Stimulated activated CD8-positive, alpha-beta memory T cell treated with anti-CD3 and anti-CD28 coated beads, Interleukin-7, amount 100 ng/mL, for 48 hours (primary cell): ENCODE measurements around the gene SEMA4C.

Experiments
- DNase-seq, 2 donors: peaks; one replicate each; pipeline ENCODE4 v3.0.0-alpha.2; 2020; ENCODE audit warnings: low read depth in 1 of 2; ENCODE audit errors: extremely low read depth in 1 of 2

Gene SEMA4C

GRCh38 chr2:96882906-96883305 lies 13.0 kb upstream of the SEMA4C start:
- no peak for DNase-seq

- no peak for DNase-seq
Measured at GRCh38 chr2:96882230-96882629, 12.3 kb upstream of the SEMA4C start.

DNA sequence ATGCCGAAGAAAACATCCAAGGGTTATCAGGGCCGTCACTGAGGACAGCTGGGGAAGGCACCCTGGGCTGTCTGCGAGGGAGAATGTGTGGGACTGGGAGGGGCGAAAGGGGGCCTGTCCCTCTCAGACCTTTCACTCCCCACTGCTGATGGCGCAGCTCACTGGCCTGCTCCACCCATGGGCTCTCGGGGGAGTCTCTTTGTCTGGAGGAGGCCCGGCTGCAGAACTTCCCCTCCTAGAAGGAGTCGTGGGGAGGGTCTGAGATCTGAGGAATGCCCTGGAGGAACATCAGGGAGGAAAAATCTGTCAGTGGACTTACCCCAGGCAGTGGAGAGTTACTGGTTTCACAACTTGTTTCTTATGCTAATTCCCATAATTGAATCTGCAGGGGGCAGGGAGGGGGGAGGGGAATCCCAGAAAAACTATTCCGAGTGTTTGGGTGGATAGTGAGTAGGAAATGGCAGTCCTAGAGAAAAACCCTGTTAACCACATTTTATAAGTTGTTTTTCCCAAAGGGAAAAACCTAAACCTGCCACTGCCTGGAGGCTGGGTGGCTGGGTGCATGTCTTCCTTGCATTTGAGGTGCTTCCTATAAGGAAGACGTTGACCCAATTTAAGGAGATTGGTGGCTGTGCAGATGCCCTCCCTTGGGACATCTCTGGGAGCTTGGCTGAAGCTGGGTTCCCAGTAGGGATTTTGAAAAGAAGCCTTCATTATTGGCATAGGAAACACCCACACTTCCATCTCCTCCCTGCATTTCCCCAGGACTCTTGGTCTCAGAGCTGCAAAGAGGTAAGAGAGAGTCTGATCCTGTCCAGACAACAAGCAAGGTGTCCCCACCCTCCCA lies 11.7 kb upstream of the SEMA4C start:
- DNase-seq, result no peak

GRCh38 chr2:96880891-96881273 lies 11.0 kb upstream of the SEMA4C start:
- DNase-seq, result no peak

DNA sequence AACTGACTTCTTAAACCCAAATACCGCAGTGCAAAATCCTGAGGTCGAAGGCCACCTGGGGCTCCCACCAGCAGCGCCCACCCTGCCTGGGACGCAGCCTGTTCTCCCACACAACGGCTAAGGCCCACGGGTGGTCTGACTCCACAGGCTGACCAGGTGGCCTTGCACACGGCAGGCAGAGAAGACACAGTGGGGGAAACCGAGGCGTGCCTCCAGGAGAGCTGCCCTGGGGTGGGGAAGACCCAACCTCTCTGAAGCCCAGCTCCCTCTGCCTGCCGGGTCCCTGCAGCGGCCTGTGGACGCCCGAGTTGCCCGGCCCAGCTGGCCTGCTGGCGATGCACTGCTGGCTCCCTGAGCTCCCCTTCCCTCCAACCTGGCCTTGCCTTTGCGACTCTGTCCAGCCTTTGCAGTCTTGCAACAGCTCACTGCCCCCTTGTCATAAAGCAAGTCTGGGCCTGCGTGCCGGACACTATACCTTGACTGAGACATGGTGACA lies 9.7 kb upstream of the SEMA4C start:
- DNase-seq, result no peak

DNA sequence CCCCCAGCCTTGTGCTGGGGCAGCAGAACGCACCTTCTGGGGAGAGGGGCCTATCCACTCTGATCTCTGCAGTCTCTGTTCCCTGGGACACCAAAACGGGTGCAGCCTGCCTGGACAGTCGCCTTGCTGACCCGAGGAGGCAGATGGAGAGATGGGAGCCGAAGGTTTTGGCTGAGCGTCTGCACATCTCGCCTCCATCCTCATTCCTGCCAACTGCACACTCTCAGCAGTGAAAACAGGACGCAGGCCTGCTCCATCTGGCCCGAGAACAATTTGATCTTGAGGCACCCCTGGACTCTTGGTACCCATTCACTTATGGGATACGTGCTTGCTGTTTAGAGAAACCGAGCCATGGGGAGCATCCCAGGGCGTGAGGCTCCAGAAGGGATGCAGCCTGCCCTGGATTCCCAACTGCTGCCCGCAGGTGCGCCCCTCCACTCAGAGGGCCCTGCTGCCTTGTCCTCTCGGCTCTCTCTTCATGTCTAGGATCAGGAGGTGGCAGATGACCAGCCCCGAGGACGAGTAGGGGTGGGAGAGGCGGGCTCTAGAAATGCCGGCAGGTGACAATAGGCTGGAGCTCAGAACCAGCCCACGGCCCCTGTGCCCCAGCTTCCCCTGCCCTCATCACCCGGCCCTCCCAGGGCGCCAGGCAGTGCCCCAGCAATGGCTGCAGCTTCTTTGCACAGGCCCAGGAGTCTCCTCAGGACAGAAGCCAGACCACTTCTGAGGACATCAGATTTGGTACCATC lies 9.1 kb upstream of the SEMA4C start:
- DNase-seq, result no peak

DNA sequence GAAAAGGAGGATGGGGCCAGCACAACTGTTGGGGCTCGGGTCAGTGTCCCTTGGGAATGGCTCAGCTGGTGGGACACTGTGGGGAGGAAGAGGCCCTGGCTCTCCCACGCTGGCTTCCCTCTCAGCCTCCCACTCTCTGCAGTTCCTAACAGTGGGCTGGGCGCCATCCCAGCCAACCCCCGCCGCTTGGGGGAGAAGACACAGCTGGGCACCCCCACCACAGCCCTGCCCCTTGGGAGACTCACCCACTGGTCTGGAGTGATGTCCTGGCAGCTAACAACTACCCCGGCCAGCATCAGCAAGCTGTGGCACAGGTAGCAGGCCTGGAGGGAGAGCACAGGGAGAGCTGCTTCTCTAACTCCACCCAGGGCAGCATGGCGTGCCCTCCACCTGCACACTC lies 8.3 kb upstream of the SEMA4C start:
- no peak for DNase-seq

- DNase-seq, result no peak
Measured at GRCh38 chr2:96877631-96878092, 7.8 kb upstream of the SEMA4C start.

GRCh38 chr2:96877042-96877451 lies 7.2 kb upstream of the SEMA4C start:
- no peak for DNase-seq

- no peak for DNase-seq
Measured at GRCh38 chr2:96876269-96877041, 6.6 kb upstream of the SEMA4C start.

GRCh38 chr2:96875498-96876268 lies 5.8 kb upstream of the SEMA4C start:
- no peak for DNase-seq

GRCh38 chr2:96874198-96874831 lies 4.4 kb upstream of the SEMA4C start:
- DNase-seq, result no peak

DNA sequence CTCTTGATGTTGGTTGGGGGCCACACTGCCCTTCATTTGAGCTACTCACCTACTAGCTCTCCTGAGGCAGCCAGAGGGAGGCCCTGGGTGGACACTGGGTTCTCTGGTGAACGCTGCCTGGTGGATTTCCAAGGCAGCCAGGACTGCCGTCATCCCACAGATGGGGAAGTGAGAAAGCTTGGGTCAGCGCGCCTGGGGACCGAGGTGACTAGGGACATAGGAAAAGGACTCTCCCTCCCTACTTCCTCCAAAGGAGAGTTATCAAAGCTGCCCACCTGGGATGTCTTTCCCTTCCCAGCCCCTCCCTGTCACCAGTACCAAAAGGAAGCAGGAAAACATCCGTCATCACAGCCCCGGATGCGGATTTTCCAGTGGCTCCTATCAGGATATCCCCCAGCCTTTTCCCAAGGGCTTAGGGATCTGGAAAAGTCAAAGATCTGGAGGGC lies 3.8 kb upstream of the SEMA4C start:
- DNase-seq, result no peak

DNA sequence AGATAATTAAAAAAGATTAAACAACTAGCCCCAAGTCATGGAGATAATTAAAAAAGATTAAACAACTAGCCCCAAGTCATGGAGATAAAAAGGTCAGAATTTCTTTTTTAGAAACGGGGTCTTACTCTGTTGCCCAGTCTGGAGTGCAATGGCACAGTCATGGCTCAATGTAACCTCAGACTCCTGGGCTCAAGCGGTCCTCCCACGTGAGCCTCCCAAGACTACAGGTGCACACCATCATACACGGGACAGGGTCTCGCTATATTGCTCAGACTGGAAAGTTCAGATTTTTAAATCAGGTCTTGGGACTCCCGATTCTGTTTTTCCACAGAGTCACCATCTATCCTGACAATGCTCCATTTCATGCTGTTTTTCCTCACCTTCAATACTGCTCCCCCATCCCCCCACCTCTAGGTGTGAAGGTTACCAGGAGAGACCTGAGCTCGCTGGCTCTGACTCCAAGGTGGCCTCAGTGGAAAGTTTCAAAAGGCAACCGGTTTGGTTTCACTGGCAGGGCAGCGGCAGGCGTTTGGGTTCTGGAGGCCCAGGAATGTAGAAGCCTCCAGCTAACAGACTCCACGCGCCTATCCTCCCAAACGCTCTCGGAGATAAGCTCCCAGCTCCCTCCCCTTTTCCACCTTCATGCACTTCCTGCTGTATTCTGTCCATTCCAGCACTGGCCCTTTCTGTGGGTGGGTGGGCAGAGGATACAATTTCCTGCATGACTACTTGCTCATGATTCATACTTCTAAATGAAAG lies 2.9 kb upstream of the SEMA4C start:
- no peak for DNase-seq

DNA sequence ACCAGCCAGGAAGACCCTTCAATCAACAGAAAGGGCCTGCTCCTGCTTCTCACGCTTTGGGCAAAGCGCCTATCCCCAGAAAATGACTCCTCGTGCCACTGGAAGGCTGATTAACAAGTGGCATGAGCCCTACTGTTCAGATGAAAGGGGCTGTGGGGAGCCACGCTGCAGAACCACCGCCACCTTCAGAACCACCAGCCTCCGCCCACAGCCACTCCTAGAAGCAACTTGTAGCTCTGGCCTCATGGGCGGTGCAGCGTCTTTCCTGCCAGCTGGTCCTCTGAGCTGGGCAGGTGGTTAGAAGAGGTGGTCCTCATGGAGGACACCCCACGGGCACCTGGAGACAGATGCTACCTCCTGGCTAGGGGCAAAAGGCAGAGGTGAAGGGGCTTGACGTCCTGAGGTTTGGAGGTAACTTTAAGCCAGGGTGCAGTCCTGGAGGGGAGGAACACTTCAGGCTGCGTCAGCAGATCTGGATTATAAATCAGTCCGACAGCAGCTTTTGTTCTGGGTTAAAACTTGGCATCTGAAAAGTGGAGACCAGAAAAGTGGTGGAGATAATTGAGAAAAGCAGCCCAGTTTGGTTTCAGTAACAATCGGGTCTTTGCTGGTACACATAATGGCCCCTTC lies 861 bp upstream of the SEMA4C start:
- DNase-seq, result peak in 1 of 2 donors; percentile 43

- no peak for DNase-seq
Measured at GRCh38 chr2:96869281-96869821, 529 bp downstream of the SEMA4C start.

- peak in 1 of 2 donors; percentile 66 for DNase-seq
Measured at GRCh38 chr2:96868555-96869280, 1.2 kb downstream of the SEMA4C start.
